ENCODE measurements around the gene ACTR1B. TPM values are rescaled to one million over a fixed set of nuclear protein-coding genes. Genes with fewer than 3 reads are reported as not detected.

The ACTR1B gene
- total RNA-seq, 1 experiment from 2014 or later: 58.2 TPM

DNA sequence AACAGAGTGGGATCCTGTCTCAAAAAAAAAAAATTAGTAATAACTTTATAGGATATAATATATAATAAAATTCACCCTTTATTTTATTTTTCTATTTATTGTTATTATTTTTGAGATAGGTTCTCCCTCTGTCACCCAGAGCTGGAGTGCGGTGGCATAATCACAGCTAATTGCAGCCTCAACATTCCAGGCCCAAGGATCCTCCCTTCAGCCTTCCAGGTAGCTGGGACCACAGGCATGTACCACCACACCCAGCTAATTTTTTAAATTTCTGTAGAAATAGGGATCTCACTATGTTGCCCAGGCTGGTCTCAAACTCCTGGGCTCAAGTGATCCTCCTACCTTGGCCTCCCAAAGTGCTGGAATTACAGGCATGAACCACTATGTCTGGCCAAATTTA is 6.6 kb upstream of the ACTR1B start:
- Mint-ChIP-seq H3K27me3 (ENCODE audit: low read depth) (no peaks in the 10 kb centered on the region), H3K36me3 (no peaks in the 10 kb centered on the region), H3K4me1 (peaks cover 19% of the 10 kb centered on the region), H3K27ac (no peak overlapping the region), H3K4me3 (no peak overlapping the region), H3K9me3 (no peaks in the 10 kb centered on the region; the same call in 1 of the 2 replicates)
- no peak for TF ChIP-seq ZNF138 (CRISPR knock-in tag; conservative IDR thresholded peaks at IDR 0.05)
- no peak for TF ChIP-seq ZNF232 (CRISPR knock-in tag; IDR thresholded peaks at IDR 0.05)
- no peak for TF ChIP-seq USF2 (CRISPR knock-in tag; IDR thresholded peaks at IDR 0.05)
- TF ChIP-seq FOXK1 (CRISPR knock-in tag; IDR thresholded peaks at IDR 0.05): no peak
- POLR2A ChIA-PET: no interaction called here
- DNase-seq (ENCODE audit: low spot score) (no peak), ATAC-seq (no peak)
- CTCF ChIA-PET: no interaction called here

GRCh38 chr2:97669448-97669847 is 5.6 kb upstream of the ACTR1B start, which contains the start of gene C2orf92:
C2orf92 (plus strand) TSS chr2:97669713; CDS start chr2:97669789, 76 bp downstream.
- ATAC-seq (no peak), DNase-seq (ENCODE audit: low spot score) (no peak)
- TF ChIP-seq ZSCAN18 (CRISPR knock-in tag; IDR thresholded peaks at IDR 0.05) (no peak), RELA (CRISPR knock-in tag; IDR thresholded peaks at IDR 0.05; ENCODE audit: borderline replicate concordance) (no peak), MXD4 (CRISPR knock-in tag; IDR thresholded peaks at IDR 0.05; ENCODE audit: borderline replicate concordance) (no peak), JAZF1 (CRISPR knock-in tag; IDR thresholded peaks at IDR 0.05) (no peak), TCF7 (CRISPR knock-in tag; IDR thresholded peaks at IDR 0.05; ENCODE audit: low read depth) (no peak), ZNF532 (CRISPR knock-in tag; IDR thresholded peaks at IDR 0.05; ENCODE audit: borderline replicate concordance) (no peak), ZNF281 (CRISPR knock-in tag; IDR thresholded peaks at IDR 0.05) (no peak), TEAD1 (CRISPR knock-in tag; IDR thresholded peaks at IDR 0.05) (no peak), ZNF671 (CRISPR knock-in tag; IDR thresholded peaks at IDR 0.05) (no peak), FOXP1 (CRISPR knock-in tag; IDR thresholded peaks at IDR 0.05; ENCODE audit: borderline replicate concordance) (no peak), NR2C2 (CRISPR knock-in tag; IDR thresholded peaks at IDR 0.05) (no peak), SOX15 (CRISPR knock-in tag; IDR thresholded peaks at IDR 0.05) (no peak), ELF4 (CRISPR knock-in tag; IDR thresholded peaks at IDR 0.05; ENCODE audit: low read depth) (no peak), CREB1 (CRISPR knock-in tag; IDR thresholded peaks at IDR 0.05) (no peak), HMGA2 (CRISPR knock-in tag; IDR thresholded peaks at IDR 0.05) (no peak)
- TF ChIP-seq, protein P1, sequence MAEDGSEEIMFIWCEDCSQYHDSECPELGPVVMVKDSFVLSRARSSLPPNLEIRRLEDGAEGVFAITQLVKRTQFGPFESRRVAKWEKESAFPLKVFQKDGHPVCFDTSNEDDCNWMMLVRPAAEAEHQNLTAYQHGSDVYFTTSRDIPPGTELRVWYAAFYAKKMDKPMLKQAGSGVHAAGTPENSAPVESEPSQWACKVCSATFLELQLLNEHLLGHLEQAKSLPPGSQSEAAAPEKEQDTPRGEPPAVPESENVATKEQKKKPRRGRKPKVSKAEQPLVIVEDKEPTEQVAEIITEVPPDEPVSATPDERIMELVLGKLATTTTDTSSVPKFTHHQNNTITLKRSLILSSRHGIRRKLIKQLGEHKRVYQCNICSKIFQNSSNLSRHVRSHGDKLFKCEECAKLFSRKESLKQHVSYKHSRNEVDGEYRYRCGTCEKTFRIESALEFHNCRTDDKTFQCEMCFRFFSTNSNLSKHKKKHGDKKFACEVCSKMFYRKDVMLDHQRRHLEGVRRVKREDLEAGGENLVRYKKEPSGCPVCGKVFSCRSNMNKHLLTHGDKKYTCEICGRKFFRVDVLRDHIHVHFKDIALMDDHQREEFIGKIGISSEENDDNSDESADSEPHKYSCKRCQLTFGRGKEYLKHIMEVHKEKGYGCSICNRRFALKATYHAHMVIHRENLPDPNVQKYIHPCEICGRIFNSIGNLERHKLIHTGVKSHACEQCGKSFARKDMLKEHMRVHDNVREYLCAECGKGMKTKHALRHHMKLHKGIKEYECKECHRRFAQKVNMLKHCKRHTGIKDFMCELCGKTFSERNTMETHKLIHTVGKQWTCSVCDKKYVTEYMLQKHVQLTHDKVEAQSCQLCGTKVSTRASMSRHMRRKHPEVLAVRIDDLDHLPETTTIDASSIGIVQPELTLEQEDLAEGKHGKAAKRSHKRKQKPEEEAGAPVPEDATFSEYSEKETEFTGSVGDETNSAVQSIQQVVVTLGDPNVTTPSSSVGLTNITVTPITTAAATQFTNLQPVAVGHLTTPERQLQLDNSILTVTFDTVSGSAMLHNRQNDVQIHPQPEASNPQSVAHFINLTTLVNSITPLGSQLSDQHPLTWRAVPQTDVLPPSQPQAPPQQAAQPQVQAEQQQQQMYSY (CRISPR knock-in tag; IDR thresholded peaks at IDR 0.05): no peak
- TF ChIP-seq, protein P2, sequence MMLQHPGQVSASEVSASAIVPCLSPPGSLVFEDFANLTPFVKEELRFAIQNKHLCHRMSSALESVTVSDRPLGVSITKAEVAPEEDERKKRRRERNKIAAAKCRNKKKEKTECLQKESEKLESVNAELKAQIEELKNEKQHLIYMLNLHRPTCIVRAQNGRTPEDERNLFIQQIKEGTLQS (CRISPR knock-in tag; conservative IDR thresholded peaks at IDR 0.05): no peak
- TF ChIP-seq, protein P3, sequence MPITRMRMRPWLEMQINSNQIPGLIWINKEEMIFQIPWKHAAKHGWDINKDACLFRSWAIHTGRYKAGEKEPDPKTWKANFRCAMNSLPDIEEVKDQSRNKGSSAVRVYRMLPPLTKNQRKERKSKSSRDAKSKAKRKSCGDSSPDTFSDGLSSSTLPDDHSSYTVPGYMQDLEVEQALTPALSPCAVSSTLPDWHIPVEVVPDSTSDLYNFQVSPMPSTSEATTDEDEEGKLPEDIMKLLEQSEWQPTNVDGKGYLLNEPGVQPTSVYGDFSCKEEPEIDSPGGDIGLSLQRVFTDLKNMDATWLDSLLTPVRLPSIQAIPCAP (CRISPR knock-in tag; IDR thresholded peaks at IDR 0.05): no peak
- Mint-ChIP-seq H3K27me3 (ENCODE audit: low read depth) (no peaks in the 10 kb centered on the region), H3K27ac (no peak within 1 kb of the TSS), H3K4me3 (no peak within 1 kb of the TSS), H3K9me3 (no peaks in the 10 kb centered on the region; the same call in 1 of the 2 replicates), H3K36me3 (no peaks in the 10 kb centered on the region), H3K4me1 (peaks cover 15% of the 10 kb centered on the region)
- CTCF ChIA-PET: interaction anchor here (1.0 kb wide), 1 partner anchor 27 kb away, joined by 3 read pairs; no protein-coding TSS in a partner anchor
- POLR2A ChIA-PET: no interaction called here

All from WTC11 (cell line).